ENCODE results near the gene NFE2L1.

NFE2L1 gene

DNA sequence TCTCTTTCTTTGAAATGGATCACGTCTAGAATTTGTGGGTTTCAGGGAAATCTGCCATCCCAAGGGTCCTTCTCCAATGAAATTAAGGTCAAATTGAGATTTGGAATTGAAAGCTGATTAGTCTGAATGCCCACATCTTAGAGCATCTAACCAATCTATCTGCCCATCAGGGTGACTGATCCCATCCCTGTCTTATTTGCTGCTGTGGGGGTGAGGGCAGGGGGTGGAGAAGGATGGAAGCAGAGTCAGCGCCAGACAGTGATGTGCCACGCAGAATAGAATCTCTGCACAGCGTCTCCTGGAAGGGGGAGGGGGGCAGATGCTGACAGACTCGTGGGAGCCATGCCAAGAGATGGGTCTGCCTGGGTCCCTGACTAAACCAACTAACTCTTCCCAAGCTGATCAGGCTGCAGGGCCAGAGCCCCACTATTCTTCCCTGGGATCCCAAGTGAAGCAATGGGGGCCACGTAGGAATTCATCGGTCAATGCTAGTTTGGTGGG, 45.2 kb upstream of the NFE2L1 start:
- H3K4me3 ChIP-seq (ENCODE audit: low read depth, low read length) = no peak overlapping the region
- TF ChIP-seq, protein P1, sequence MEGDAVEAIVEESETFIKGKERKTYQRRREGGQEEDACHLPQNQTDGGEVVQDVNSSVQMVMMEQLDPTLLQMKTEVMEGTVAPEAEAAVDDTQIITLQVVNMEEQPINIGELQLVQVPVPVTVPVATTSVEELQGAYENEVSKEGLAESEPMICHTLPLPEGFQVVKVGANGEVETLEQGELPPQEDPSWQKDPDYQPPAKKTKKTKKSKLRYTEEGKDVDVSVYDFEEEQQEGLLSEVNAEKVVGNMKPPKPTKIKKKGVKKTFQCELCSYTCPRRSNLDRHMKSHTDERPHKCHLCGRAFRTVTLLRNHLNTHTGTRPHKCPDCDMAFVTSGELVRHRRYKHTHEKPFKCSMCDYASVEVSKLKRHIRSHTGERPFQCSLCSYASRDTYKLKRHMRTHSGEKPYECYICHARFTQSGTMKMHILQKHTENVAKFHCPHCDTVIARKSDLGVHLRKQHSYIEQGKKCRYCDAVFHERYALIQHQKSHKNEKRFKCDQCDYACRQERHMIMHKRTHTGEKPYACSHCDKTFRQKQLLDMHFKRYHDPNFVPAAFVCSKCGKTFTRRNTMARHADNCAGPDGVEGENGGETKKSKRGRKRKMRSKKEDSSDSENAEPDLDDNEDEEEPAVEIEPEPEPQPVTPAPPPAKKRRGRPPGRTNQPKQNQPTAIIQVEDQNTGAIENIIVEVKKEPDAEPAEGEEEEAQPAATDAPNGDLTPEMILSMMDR (IDR thresholded peaks at IDR 0.05; ENCODE audit: insufficient read depth, low read length, missing control alignments) = no peak
- DNase-seq (ENCODE audit: low read depth, low spot score) = no peak
- ChIA-PET CTCF (interaction anchor here (0.9 to 12.5 kb wide), 10 partner anchors 8 to 137 kb away, joined by 3 to 121 read pairs (median 8); partner anchors contain the start of gene CDK5RAP3), POLR2A (interaction anchor here (1.2 kb wide), 1 partner anchor 9 kb away, joined by 3 read pairs; no protein-coding TSS in a partner anchor)

DNA sequence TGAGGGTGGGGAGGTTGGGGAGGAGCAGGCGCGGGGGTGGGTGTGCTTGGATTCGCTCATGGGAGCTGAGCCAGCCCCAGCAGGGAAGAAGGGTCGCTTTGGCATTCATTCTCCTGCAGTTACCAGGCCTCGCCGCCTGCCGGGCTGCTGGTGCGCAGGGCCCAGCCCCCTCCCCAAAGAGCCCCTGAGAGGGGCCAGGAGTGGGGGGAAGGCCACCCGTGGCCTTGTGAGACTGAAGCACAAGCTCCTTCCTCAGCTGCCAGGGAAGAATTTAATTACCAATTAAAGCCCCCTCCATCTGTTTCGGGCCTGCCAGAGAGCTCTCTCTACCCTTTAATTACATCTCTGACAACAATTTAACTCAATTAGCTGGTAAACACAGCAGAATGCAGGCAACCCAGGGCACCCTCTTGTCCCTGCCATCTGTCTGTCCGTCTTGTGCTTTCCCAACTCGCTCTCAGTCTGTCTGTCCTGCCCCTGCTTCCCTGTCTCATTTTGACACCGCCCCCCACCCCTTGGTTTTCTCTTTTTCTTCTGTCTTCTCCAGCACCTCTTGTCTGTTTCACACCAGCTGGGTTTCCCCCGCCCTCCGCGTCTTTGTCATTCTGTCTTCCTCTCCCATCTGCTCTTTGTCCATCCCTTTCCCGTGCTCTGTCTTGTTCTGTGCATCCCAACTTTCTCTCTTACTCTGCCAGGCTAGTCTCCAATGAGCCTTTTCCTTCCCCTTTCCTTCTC, 44.6 kb upstream of the NFE2L1 start:
- TF ChIP-seq, protein P1 (IDR thresholded peaks at IDR 0.05; ENCODE audit: insufficient read depth, low read length, missing control alignments) = no peak
- DNase-seq (ENCODE audit: low read depth, low spot score) = no peak
- no peak overlapping the region for H3K4me3 ChIP-seq (ENCODE audit: low read depth, low read length)
- ChIA-PET POLR2A (interaction anchor here (1.2 kb wide), 1 partner anchor 8 kb away, joined by 3 read pairs; no protein-coding TSS in a partner anchor), CTCF (interaction anchor here (0.7 to 12.5 kb wide), 15 partner anchors 8 to 161 kb away, joined by 3 to 121 read pairs (median 4); partner anchors contain the start of gene CDK5RAP3)

GRCh38 chr17:48004983-48005382, 43.2 kb upstream of the NFE2L1 start:
- no peak for DNase-seq (ENCODE audit: low read depth, low spot score)
- POLR2A ChIA-PET = no interaction called here

DNA sequence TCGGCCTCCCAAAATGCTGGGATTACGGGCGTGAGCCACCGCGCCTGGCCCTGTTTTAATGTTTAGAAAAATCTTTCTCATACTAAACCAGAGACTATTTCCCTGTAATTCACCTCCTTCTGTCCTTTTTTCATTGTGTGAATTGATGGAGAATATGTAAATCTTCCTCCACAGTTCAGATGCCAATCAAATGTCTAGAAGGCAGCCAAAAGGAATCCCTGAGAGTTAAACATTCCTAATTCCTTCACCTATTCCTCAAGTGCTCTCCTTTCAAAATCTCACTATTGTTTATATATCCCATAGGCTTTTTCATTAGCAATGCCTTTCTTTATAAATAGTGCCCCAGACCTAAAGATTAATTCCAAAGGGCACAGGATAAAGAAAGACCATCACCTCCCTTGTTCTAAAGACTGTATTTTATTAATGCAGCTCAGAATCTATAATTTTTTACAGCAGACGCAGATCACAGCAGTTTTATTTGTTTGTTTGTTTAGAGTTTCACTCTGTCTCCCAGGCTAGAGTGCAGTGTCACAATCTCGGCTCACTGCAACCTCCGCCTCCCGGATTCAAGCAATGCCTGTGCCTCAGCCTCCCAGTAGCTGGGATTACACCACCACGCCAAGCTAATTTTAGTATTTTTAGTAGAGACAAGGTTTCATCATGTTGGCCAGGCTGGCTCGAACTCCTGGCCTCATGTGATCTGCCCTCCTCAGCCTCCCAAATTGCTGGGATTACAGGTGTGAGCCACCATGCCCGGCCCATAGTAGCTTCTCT, 41.0 kb upstream of the NFE2L1 start:
- no peak for DNase-seq (ENCODE audit: low read depth, low spot score)
- TF ChIP-seq, protein P1 (IDR thresholded peaks at IDR 0.05; ENCODE audit: insufficient read depth, low read length, missing control alignments) = no peak
- no peak overlapping the region for H3K4me3 ChIP-seq (ENCODE audit: low read depth, low read length)
- ChIA-PET POLR2A (no interaction called here), CTCF (interaction anchor here (0.8 to 12.5 kb wide), 8 partner anchors 9 to 74 kb away, joined by 3 to 121 read pairs (median 5); partner anchors contain the start of gene CDK5RAP3)

More at GRCh38 chr17:48004983-48005382, 43.2 kb upstream of the NFE2L1 start:
- CTCF ChIA-PET = interaction anchor here (0.7 to 12.5 kb wide), 7 partner anchors 11 to 93 kb away, joined by 3 to 121 read pairs (median 9); partner anchors contain the start of gene CDK5RAP3
- TF ChIP-seq, protein P1 (IDR thresholded peaks at IDR 0.05; ENCODE audit: insufficient read depth, low read length, missing control alignments) = no peak
- no peak overlapping the region for H3K4me3 ChIP-seq (ENCODE audit: low read depth, low read length)

- POLR2A ChIA-PET = no interaction called here
- DNase-seq (ENCODE audit: low read depth, low spot score) = no peak
- CTCF ChIA-PET = interaction anchor here (1.2 to 13.9 kb wide), 9 partner anchors 8 to 71 kb away, joined by 3 to 444 read pairs (median 23); partner anchors contain the start of genes CDK5RAP3, PNPO and PRR15L
Measured at GRCh38 chr17:48010193-48010592, 38.0 kb upstream of the NFE2L1 start.

More at GRCh38 chr17:48010193-48010592, 38.0 kb upstream of the NFE2L1 start:
- H3K4me3 ChIP-seq (ENCODE audit: low read depth, low read length) = no peak overlapping the region
- TF ChIP-seq, protein P1 (IDR thresholded peaks at IDR 0.05; ENCODE audit: insufficient read depth, low read length, missing control alignments) = no peak
